Measurements from ENCODE around the gene RNASE7.
A peak's percentile ranks its signal among the peaks of the same experiment; 100 is the strongest.
"Not testable (repeated sequence)": the region's sequence is repeated elsewhere in the genome, so short reads cannot be mapped to it uniquely, and the experiment has no call there.

The RNASE7 gene

GRCh38 chr14:21034707-21035106 is 7.5 kb upstream of the RNASE7 start, which contains the start of gene RNASE13:
Gene RNASE13 (minus strand): TSS chr14:21034807. CDS start chr14:21034288, 519 bp downstream.
- no peak for DNase-seq (ENCODE audit: low read depth in 2 of 2)
- TF ChIP-seq, protein P1, sequence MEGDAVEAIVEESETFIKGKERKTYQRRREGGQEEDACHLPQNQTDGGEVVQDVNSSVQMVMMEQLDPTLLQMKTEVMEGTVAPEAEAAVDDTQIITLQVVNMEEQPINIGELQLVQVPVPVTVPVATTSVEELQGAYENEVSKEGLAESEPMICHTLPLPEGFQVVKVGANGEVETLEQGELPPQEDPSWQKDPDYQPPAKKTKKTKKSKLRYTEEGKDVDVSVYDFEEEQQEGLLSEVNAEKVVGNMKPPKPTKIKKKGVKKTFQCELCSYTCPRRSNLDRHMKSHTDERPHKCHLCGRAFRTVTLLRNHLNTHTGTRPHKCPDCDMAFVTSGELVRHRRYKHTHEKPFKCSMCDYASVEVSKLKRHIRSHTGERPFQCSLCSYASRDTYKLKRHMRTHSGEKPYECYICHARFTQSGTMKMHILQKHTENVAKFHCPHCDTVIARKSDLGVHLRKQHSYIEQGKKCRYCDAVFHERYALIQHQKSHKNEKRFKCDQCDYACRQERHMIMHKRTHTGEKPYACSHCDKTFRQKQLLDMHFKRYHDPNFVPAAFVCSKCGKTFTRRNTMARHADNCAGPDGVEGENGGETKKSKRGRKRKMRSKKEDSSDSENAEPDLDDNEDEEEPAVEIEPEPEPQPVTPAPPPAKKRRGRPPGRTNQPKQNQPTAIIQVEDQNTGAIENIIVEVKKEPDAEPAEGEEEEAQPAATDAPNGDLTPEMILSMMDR (IDR thresholded peaks at IDR 0.05; ENCODE audit: low read depth, low read length), result no peak

GRCh38 chr14:21036751-21037150 is 5.4 kb upstream of the RNASE7 start:
- no peak for DNase-seq (ENCODE audit: low read depth in 2 of 2)
- H3K4me3 ChIP-seq (replicated peaks in 1 of 2; ENCODE audit: low read depth in 2 of 2, low read length in 2 of 2), result no peak overlapping the region
- TF ChIP-seq, protein P1 (IDR thresholded peaks at IDR 0.05; ENCODE audit: low read depth, low read length), result no peak

More at GRCh38 chr14:21034707-21035106, 7.5 kb upstream of the RNASE7 start, which contains the start of gene RNASE13:
- H3K4me3 ChIP-seq (replicated peaks in 1 of 2; ENCODE audit: low read depth in 2 of 2, low read length in 2 of 2), result no peak within 1 kb of the TSS

GRCh38 chr14:21037156-21037555 is 5.0 kb upstream of the RNASE7 start:
- H3K4me3 ChIP-seq (replicated peaks in 1 of 2; ENCODE audit: low read depth in 2 of 2, low read length in 2 of 2), result no peak overlapping the region
- no peak for DNase-seq (ENCODE audit: low read depth in 2 of 2)
- TF ChIP-seq, protein P1 (IDR thresholded peaks at IDR 0.05; ENCODE audit: low read depth, low read length), result no peak

- peak; percentile 47 to 92 for DNase-seq (ENCODE audit: low read depth in 2 of 2)
- TF ChIP-seq, protein P1 (IDR thresholded peaks at IDR 0.05; ENCODE audit: low read depth, low read length), result no peak
These were observed 3.4 kb upstream of the RNASE7 start for GRCh38 chr14:21038441-21039422.

GRCh38 chr14:21039585-21040369 is 2.4 kb upstream of the RNASE7 start:
- TF ChIP-seq, protein P1 (IDR thresholded peaks at IDR 0.05; ENCODE audit: low read depth, low read length), result peak; percentile 60
- DNase-seq (ENCODE audit: low read depth in 2 of 2), result peak; percentile 73 to 85
- H3K4me3 ChIP-seq (replicated peaks in 1 of 2; ENCODE audit: low read depth in 2 of 2, low read length in 2 of 2), result no peak overlapping the region

More at GRCh38 chr14:21038441-21039422, 3.4 kb upstream of the RNASE7 start:
- H3K4me3 ChIP-seq (replicated peaks in 1 of 2; ENCODE audit: low read depth in 2 of 2, low read length in 2 of 2), result no peak overlapping the region

DNA sequence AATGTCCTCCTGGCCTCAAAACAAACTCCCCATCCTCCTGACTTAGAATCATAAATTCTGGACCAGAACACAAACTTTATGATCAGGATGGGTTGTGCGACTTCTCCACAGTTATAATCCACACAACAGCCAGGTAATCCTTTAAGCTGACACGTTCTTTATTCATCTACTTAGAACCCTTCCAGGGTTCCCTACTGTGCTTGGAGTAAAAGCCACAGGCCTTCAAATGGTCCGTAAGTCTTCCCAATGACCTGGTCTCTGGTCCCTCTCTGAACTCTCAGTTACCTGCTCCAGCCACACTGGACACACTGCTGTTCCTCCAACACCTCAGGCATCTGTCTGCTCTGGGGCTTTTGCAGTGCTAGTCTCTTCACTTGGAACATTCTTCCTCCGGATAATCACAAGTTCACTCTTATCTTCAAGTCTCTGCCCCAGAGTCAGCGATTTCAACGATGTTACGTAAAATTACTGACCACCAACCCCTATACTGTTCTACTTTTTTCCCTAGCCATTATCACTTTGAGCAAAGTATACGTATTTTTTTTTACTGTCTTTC is 1.7 kb upstream of the RNASE7 start:
- DNase-seq (ENCODE audit: low read depth in 2 of 2), result no peak
- TF ChIP-seq, protein P1 (IDR thresholded peaks at IDR 0.05; ENCODE audit: low read depth, low read length), result no peak
- H3K4me3 ChIP-seq (replicated peaks in 1 of 2; ENCODE audit: low read depth in 2 of 2, low read length in 2 of 2), result no peak overlapping the region

- not testable (repeated sequence) for H3K4me3 ChIP-seq (replicated peaks in 1 of 2; ENCODE audit: low read depth in 2 of 2, low read length in 2 of 2); DNase-seq (ENCODE audit: low read depth in 2 of 2)
These were observed 1.2 kb upstream of the RNASE7 start for GRCh38 chr14:21040941-21041340.
